Right kidney (tissue), 1 donor: Measurements from ENCODE around the gene TMEM132C.

Source experiments
- DNase-seq: peaks from one replicate; pipeline ENCODE4 v3.0.0-alpha.2; 2016

The TMEM132C gene

GRCh38 chr12:128338386-128339125, 71.6 kb downstream of the TMEM132C start:
- DNase-seq = peak; percentile 46

- no peak for DNase-seq
Observed at GRCh38 chr12:128339126-128339520, 72.2 kb downstream of the TMEM132C start.

GRCh38 chr12:128339631-128340030, 72.7 kb downstream of the TMEM132C start:
- no peak for DNase-seq

GRCh38 chr12:128353301-128353700, 86.3 kb downstream of the TMEM132C start:
- DNase-seq = no peak

- no peak for DNase-seq
Observed at GRCh38 chr12:128356547-128356946, 89.6 kb downstream of the TMEM132C start.

- no peak for DNase-seq
Observed at GRCh38 chr12:128361400-128361995, 94.5 kb downstream of the TMEM132C start.

GRCh38 chr12:128365032-128365431, 98.1 kb downstream of the TMEM132C start:
- no peak for DNase-seq

- peak; percentile 59 for DNase-seq
Observed at GRCh38 chr12:128365651-128366231, 98.8 kb downstream of the TMEM132C start.

GRCh38 chr12:128367961-128368360, 101.0 kb downstream of the TMEM132C start:
- DNase-seq = no peak

- no peak for DNase-seq
Observed at GRCh38 chr12:128381541-128381940, 114.6 kb downstream of the TMEM132C start.

- no peak for DNase-seq
Observed at GRCh38 chr12:128381946-128382345, 115.0 kb downstream of the TMEM132C start.

- DNase-seq = no peak
Observed at GRCh38 chr12:128382946-128383345, 116.0 kb downstream of the TMEM132C start.

- DNase-seq = no peak
Observed at GRCh38 chr12:128383357-128383937, 116.5 kb downstream of the TMEM132C start.

GRCh38 chr12:128385736-128386135, 118.8 kb downstream of the TMEM132C start:
- DNase-seq = no peak

- peak; percentile 63 for DNase-seq
Observed at GRCh38 chr12:128387811-128388422, 120.9 kb downstream of the TMEM132C start.

GRCh38 chr12:128388461-128389000, 121.6 kb downstream of the TMEM132C start:
- peak; percentile 63 for DNase-seq

- no peak for DNase-seq
Observed at GRCh38 chr12:128393346-128393745, 126.4 kb downstream of the TMEM132C start.

GRCh38 chr12:128394137-128394536, 127.2 kb downstream of the TMEM132C start:
- no peak for DNase-seq

- no peak for DNase-seq
Observed at GRCh38 chr12:128399253-128399652, 132.3 kb downstream of the TMEM132C start.

GRCh38 chr12:128402486-128403243, 135.7 kb downstream of the TMEM132C start:
- DNase-seq = no peak

- DNase-seq = no peak
Observed at GRCh38 chr12:128408669-128409068, 141.7 kb downstream of the TMEM132C start.

GRCh38 chr12:128415036-128415560, 148.1 kb downstream of the TMEM132C start:
- DNase-seq = no peak
